ENCODE results near the gene PRIMA1.

GRCh38 chr14:93725002-93725582, 63.2 kb downstream of the PRIMA1 start:
- TF ChIP-seq ZNF114 (CRISPR knock-in tag; IDR thresholded peaks at IDR 0.05) (no peak), EZH2phosphoT487 (IDR thresholded peaks at IDR 0.05; ENCODE audit: unreplicated experiment) (no peak), CREB1 (CRISPR knock-in tag; IDR thresholded peaks at IDR 0.05; ENCODE audit: low read depth) (no peak), EZH2 (IDR thresholded peaks at IDR 0.05; ENCODE audit: low read depth, unreplicated experiment) (no peak), POLR2AphosphoS5 (IDR thresholded peaks at IDR 0.05; ENCODE audit: low read depth) (no peak), STAT1 (IDR thresholded peaks at IDR 0.05; ENCODE audit: unreplicated experiment) (no peak), ETS1 (IDR thresholded peaks at IDR 0.05) (no peak), JUNB (IDR thresholded peaks at IDR 0.05; ENCODE audit: unreplicated experiment) (no peak), ZNF331 (CRISPR knock-in tag; IDR thresholded peaks at IDR 0.05; ENCODE audit: low read depth) (no peak), NANOG (IDR thresholded peaks at IDR 0.05; ENCODE audit: borderline replicate concordance) (no peak)
- TF ChIP-seq, protein P1, sequence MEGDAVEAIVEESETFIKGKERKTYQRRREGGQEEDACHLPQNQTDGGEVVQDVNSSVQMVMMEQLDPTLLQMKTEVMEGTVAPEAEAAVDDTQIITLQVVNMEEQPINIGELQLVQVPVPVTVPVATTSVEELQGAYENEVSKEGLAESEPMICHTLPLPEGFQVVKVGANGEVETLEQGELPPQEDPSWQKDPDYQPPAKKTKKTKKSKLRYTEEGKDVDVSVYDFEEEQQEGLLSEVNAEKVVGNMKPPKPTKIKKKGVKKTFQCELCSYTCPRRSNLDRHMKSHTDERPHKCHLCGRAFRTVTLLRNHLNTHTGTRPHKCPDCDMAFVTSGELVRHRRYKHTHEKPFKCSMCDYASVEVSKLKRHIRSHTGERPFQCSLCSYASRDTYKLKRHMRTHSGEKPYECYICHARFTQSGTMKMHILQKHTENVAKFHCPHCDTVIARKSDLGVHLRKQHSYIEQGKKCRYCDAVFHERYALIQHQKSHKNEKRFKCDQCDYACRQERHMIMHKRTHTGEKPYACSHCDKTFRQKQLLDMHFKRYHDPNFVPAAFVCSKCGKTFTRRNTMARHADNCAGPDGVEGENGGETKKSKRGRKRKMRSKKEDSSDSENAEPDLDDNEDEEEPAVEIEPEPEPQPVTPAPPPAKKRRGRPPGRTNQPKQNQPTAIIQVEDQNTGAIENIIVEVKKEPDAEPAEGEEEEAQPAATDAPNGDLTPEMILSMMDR (conservative IDR thresholded peaks at IDR 0.05; ENCODE audit: low read depth in 2 of 2) = no peak
- TF ChIP-seq, protein P2, sequence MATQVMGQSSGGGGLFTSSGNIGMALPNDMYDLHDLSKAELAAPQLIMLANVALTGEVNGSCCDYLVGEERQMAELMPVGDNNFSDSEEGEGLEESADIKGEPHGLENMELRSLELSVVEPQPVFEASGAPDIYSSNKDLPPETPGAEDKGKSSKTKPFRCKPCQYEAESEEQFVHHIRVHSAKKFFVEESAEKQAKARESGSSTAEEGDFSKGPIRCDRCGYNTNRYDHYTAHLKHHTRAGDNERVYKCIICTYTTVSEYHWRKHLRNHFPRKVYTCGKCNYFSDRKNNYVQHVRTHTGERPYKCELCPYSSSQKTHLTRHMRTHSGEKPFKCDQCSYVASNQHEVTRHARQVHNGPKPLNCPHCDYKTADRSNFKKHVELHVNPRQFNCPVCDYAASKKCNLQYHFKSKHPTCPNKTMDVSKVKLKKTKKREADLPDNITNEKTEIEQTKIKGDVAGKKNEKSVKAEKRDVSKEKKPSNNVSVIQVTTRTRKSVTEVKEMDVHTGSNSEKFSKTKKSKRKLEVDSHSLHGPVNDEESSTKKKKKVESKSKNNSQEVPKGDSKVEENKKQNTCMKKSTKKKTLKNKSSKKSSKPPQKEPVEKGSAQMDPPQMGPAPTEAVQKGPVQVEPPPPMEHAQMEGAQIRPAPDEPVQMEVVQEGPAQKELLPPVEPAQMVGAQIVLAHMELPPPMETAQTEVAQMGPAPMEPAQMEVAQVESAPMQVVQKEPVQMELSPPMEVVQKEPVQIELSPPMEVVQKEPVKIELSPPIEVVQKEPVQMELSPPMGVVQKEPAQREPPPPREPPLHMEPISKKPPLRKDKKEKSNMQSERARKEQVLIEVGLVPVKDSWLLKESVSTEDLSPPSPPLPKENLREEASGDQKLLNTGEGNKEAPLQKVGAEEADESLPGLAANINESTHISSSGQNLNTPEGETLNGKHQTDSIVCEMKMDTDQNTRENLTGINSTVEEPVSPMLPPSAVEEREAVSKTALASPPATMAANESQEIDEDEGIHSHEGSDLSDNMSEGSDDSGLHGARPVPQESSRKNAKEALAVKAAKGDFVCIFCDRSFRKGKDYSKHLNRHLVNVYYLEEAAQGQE (IDR thresholded peaks at IDR 0.05; ENCODE audit: unreplicated experiment) = no peak
- TF ChIP-seq, protein P3, sequence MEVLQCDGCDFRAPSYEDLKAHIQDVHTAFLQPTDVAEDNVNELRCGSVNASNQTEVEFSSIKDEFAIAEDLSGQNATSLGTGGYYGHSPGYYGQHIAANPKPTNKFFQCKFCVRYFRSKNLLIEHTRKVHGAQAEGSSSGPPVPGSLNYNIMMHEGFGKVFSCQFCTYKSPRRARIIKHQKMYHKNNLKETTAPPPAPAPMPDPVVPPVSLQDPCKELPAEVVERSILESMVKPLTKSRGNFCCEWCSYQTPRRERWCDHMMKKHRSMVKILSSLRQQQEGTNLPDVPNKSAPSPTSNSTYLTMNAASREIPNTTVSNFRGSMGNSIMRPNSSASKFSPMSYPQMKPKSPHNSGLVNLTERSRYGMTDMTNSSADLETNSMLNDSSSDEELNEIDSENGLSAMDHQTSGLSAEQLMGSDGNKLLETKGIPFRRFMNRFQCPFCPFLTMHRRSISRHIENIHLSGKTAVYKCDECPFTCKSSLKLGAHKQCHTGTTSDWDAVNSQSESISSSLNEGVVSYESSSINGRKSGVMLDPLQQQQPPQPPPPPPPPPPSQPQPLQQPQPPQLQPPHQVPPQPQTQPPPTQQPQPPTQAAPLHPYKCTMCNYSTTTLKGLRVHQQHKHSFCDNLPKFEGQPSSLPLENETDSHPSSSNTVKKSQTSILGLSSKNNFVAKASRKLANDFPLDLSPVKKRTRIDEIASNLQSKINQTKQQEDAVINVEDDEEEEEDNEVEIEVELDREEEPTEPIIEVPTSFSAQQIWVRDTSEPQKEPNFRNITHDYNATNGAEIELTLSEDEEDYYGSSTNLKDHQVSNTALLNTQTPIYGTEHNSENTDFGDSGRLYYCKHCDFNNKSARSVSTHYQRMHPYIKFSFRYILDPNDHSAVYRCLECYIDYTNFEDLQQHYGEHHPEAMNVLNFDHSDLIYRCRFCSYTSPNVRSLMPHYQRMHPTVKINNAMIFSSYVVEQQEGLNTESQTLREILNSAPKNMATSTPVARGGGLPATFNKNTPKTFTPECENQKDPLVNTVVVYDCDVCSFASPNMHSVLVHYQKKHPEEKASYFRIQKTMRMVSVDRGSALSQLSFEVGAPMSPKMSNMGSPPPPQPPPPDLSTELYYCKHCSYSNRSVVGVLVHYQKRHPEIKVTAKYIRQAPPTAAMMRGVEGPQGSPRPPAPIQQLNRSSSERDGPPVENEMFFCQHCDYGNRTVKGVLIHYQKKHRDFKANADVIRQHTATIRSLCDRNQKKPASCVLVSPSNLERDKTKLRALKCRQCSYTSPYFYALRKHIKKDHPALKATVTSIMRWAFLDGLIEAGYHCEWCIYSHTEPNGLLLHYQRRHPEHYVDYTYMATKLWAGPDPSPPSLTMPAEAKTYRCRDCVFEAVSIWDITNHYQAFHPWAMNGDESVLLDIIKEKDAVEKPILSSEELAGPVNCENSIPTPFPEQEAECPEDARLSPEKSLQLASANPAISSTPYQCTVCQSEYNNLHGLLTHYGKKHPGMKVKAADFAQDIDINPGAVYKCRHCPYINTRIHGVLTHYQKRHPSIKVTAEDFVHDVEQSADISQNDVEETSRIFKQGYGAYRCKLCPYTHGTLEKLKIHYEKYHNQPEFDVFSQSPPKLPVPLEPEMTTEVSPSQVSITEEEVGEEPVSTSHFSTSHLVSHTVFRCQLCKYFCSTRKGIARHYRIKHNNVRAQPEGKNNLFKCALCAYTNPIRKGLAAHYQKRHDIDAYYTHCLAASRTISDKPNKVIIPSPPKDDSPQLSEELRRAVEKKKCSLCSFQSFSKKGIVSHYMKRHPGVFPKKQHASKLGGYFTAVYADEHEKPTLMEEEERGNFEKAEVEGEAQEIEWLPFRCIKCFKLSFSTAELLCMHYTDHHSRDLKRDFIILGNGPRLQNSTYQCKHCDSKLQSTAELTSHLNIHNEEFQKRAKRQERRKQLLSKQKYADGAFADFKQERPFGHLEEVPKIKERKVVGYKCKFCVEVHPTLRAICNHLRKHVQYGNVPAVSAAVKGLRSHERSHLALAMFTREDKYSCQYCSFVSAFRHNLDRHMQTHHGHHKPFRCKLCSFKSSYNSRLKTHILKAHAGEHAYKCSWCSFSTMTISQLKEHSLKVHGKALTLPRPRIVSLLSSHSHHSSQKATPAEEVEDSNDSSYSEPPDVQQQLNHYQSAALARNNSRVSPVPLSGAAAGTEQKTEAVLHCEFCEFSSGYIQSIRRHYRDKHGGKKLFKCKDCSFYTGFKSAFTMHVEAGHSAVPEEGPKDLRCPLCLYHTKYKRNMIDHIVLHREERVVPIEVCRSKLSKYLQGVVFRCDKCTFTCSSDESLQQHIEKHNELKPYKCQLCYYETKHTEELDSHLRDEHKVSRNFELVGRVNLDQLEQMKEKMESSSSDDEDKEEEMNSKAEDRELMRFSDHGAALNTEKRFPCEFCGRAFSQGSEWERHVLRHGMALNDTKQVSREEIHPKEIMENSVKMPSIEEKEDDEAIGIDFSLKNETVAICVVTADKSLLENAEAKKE (CRISPR knock-in tag; IDR thresholded peaks at IDR 0.05) = no peak

Data from GM23338 (cell line).